ENCODE data around the gene ZNF782. TPM values are rescaled to one million over a fixed set of nuclear protein-coding genes. Genes with fewer than 3 reads are reported as not detected.

ZNF782 gene
- total and polyA plus RNA-seq, 2 donors (not counting 3 experiments of a cell fraction or from before 2014, with no cell fraction given), result 0.97 to 3.6 TPM

GRCh38 chr9:96875461-96876142, 21.3 kb upstream of the ZNF782 start:
- Histone ChIP-seq H3K9me1 (replicated peaks; ENCODE audit: control insufficient read depth, extremely low read depth, insufficient read depth, low read length) (no peaks in the 10 kb centered on the region), H3K9me3 (replicated peaks; ENCODE audit: control insufficient read depth, insufficient read depth, low read length) (no peaks in the 10 kb centered on the region), H3K27ac (ENCODE audit: insufficient read depth, low read depth, low read length) (peak overlapping the region; percentile 83), H3K4me1 (ENCODE audit: control insufficient read depth, extremely low read depth, insufficient read depth, low read length) (peaks cover 15% of the 10 kb centered on the region), H3K27me3 (ENCODE audit: control insufficient read depth in 2 of 2, insufficient read depth in 2 of 2, low read length in 2 of 2) (peaks cover 0 to 11% of the 10 kb centered on the region in 2 experiments), H2AFZ (ENCODE audit: low read depth, low read length) (peak overlapping the region; percentile 91), H4K20me1 (replicated peaks; ENCODE audit: control insufficient read depth, extremely low read depth, insufficient read depth, low read length) (no peaks in the 10 kb centered on the region), H3K4me2 (ENCODE audit: insufficient read depth, low read length) (peak overlapping the region; percentile 94), H3K9ac (replicated peaks; ENCODE audit: extremely low read depth, insufficient read depth, low read length) (peak overlapping the region; percentile 86), H3K36me3 (ENCODE audit: control insufficient read depth in 2 of 2, extremely low read depth in 1 of 2, insufficient read depth in 2 of 2, low read length in 2 of 2) (no peaks in the 10 kb centered on the region), H3K4me3 (replicated peaks in 1 of 3; ENCODE audit: insufficient read depth in 1 of 3, low read depth in 1 of 3, low read length in 3 of 3) (peak overlapping the region; percentile 54 to 73 (median 60)), H3K79me2 (ENCODE audit: control insufficient read depth, insufficient read depth, low read length) (no peaks in the 10 kb centered on the region)
- TF ChIP-seq CTCF (IDR thresholded peaks at IDR 0.05; ENCODE audit: extremely low read depth in 1 of 2, insufficient read depth in 1 of 2, low read depth in 1 of 2, low read length in 2 of 2), result peak in 1 of 2 donors; percentile 27
- no peak for TF ChIP-seq EZH2 (IDR thresholded peaks at IDR 0.05; ENCODE audit: borderline replicate concordance, low read depth, low read length, severe bottlenecking)
- no peak for TF ChIP-seq POLR2AphosphoS5 (IDR thresholded peaks at IDR 0.05; ENCODE audit: insufficient read depth, low read depth, low read length)
- dilution Hi-C loops (cut with MboI; ENCODE audit: extremely low pct_ligation_motif_present, low sequenced_read_pairs) (no loop called here), intact Hi-C loops (cut with micrococcal nuclease) (no loop called here)
- DNase-seq (ENCODE audit: low read depth, low spot score) (peak; percentile 87), FAIRE-seq (no peak)
- POLR2A ChIA-PET, result interaction anchor here (0.6 kb wide), 1 partner anchor 21 kb away, joined by 3 read pairs; the partner anchor contains the start of gene ZNF782
- CTCF ChIA-PET, result interaction anchor here (0.8 to 3.6 kb wide), 4 partner anchors 8 to 21 kb away, joined by 3 to 28 read pairs (median 4); partner anchors contain the start of gene ZNF782
- TSS peak; percentile 98 for BruUV-seq (replicated peaks)
